GM23338 (cell line): Measurements from ENCODE around the gene NKX2-4.
"Not testable (repeated sequence)": the region's sequence is repeated elsewhere in the genome, so short reads cannot be mapped to it uniquely, and the experiment has no call there.

ENCODE experiments used
- CREB1 ChIP-seq: fragments of 250-450 bp; sonication (Bioruptor Pico); IDR thresholded peaks from 2 replicates; pipeline ENCODE4 v1.5.0; 2020; ENCODE audit warnings: low read depth, mild to moderate bottlenecking, moderate library complexity
- EZH2 ChIP-seq: fragments of 200-600 bp; sonication (generic); IDR thresholded peaks from one replicate; pipeline ENCODE4 v1.8.0; 2017; ENCODE audit warnings: antibody characterized with exemption, mild to moderate bottlenecking, low read depth; ENCODE audit not compliant: unreplicated experiment
- EZH2phosphoT487 ChIP-seq: fragments of 200-600 bp; sonication (generic); IDR thresholded peaks from one replicate; pipeline ENCODE4 v1.8.1; 2018; ENCODE audit warnings: antibody characterized with exemption; ENCODE audit not compliant: unreplicated experiment
- NANOG ChIP-seq: IDR thresholded peaks from 2 replicates; pipeline ENCODE4 v1.6.1; 2016; ENCODE audit warnings: antibody characterized with exemption, borderline replicate concordance
- POLR2AphosphoS5 ChIP-seq: IDR thresholded peaks from 2 replicates; pipeline ENCODE4 v1.6.1; 2016; ENCODE audit warnings: antibody characterized with exemption, low read depth
- TF ChIP-seq, protein P1 (sequence below), 2 experiments: fragments of 200-600 bp in 1 of 2; sonication (generic) in 1 of 2; conservative IDR thresholded peaks; 2 replicates each; pipeline versions ENCODE4 v1.5.1 to v1.6.1; 2016 to 2017; ENCODE audit warnings: antibody characterized with exemption in 2 of 2, low read depth in 2 of 2, mild to moderate bottlenecking in 2 of 2, moderate library complexity in 1 of 2
- TF ChIP-seq, protein P2 (sequence below): IDR thresholded peaks from one replicate; pipeline ENCODE4 v1.6.1; 2018; ENCODE audit warnings: antibody characterized with exemption; ENCODE audit not compliant: unreplicated experiment

DNA sequence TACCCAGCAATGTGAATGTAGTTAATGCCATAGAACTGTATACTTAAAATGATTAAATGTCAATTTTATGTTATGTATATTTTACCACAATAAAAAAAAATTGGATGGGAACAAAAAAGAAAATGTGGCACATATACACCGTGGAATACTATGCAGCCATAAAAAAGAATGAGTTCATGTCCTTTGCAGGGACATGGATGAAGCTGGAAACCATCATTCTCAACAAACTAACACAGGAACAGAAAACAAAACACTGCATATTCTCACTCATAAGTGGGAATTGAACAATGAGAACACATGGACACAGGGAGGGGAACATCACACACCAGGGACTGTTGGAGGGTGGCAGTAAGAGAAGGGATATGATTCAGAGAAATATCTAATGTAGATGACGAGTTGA is 21.8 kb upstream of the NKX2-4 start:
- TF ChIP-seq, protein P1, sequence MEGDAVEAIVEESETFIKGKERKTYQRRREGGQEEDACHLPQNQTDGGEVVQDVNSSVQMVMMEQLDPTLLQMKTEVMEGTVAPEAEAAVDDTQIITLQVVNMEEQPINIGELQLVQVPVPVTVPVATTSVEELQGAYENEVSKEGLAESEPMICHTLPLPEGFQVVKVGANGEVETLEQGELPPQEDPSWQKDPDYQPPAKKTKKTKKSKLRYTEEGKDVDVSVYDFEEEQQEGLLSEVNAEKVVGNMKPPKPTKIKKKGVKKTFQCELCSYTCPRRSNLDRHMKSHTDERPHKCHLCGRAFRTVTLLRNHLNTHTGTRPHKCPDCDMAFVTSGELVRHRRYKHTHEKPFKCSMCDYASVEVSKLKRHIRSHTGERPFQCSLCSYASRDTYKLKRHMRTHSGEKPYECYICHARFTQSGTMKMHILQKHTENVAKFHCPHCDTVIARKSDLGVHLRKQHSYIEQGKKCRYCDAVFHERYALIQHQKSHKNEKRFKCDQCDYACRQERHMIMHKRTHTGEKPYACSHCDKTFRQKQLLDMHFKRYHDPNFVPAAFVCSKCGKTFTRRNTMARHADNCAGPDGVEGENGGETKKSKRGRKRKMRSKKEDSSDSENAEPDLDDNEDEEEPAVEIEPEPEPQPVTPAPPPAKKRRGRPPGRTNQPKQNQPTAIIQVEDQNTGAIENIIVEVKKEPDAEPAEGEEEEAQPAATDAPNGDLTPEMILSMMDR (conservative IDR thresholded peaks at IDR 0.05; ENCODE audit: low read depth in 2 of 2) = not testable (repeated sequence)
- not testable (repeated sequence) for TF ChIP-seq POLR2AphosphoS5, CREB1, NANOG, EZH2, EZH2phosphoT487
- TF ChIP-seq, protein P2, sequence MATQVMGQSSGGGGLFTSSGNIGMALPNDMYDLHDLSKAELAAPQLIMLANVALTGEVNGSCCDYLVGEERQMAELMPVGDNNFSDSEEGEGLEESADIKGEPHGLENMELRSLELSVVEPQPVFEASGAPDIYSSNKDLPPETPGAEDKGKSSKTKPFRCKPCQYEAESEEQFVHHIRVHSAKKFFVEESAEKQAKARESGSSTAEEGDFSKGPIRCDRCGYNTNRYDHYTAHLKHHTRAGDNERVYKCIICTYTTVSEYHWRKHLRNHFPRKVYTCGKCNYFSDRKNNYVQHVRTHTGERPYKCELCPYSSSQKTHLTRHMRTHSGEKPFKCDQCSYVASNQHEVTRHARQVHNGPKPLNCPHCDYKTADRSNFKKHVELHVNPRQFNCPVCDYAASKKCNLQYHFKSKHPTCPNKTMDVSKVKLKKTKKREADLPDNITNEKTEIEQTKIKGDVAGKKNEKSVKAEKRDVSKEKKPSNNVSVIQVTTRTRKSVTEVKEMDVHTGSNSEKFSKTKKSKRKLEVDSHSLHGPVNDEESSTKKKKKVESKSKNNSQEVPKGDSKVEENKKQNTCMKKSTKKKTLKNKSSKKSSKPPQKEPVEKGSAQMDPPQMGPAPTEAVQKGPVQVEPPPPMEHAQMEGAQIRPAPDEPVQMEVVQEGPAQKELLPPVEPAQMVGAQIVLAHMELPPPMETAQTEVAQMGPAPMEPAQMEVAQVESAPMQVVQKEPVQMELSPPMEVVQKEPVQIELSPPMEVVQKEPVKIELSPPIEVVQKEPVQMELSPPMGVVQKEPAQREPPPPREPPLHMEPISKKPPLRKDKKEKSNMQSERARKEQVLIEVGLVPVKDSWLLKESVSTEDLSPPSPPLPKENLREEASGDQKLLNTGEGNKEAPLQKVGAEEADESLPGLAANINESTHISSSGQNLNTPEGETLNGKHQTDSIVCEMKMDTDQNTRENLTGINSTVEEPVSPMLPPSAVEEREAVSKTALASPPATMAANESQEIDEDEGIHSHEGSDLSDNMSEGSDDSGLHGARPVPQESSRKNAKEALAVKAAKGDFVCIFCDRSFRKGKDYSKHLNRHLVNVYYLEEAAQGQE = not testable (repeated sequence)
